ENCODE measurements around the gene GABBR2. TPM values are rescaled to one million over a fixed set of nuclear protein-coding genes. Genes with fewer than 3 reads are reported as not detected.

The GABBR2 gene
- total RNA-seq, 1 experiment from 2014 or later, result 0.76 TPM

GRCh38 chr9:98517761-98518160, 191.0 kb downstream of the GABBR2 start:
- no peaks in the 10 kb centered on the region for H3K9me2 ChIP-seq (ENCODE audit: insufficient read depth)
- no peak overlapping the region for H3K4me3 ChIP-seq
- no peaks in the 10 kb centered on the region for H3F3A ChIP-seq (ENCODE audit: insufficient read depth, low read depth)
- no peak overlapping the region for H3K4me2 ChIP-seq
- CTCF ChIA-PET, result no interaction called here
- H3K79me2 ChIP-seq (ENCODE audit: low read depth), result no peaks in the 10 kb centered on the region
- POLR2A ChIA-PET (ENCODE audit: unreplicated experiment), result interaction anchor here (0.7 kb wide), 1 partner anchor 118 kb away, joined by 4 read pairs; no protein-coding TSS in a partner anchor
- no peaks in the 10 kb centered on the region for H3K36me3 ChIP-seq (ENCODE audit: low read depth)
- H3K27ac ChIP-seq, result no peak overlapping the region
- no peaks in the 10 kb centered on the region for H3K9me3 ChIP-seq (ENCODE audit: insufficient read depth, low read depth)
- intact Hi-C loops (cut with micrococcal nuclease; ENCODE audit: unreplicated experiment), result no loop called here
- no peaks in the 10 kb centered on the region for H3K4me1 ChIP-seq (replicated peaks; ENCODE audit: insufficient read depth)
- DNase-seq, result no peak
- no peaks in the 10 kb centered on the region for H4K20me1 ChIP-seq (ENCODE audit: insufficient read depth)
- H3K27me3 ChIP-seq (ENCODE audit: insufficient read depth, low read depth), result no peaks in the 10 kb centered on the region
- TF ChIP-seq, protein P1, sequence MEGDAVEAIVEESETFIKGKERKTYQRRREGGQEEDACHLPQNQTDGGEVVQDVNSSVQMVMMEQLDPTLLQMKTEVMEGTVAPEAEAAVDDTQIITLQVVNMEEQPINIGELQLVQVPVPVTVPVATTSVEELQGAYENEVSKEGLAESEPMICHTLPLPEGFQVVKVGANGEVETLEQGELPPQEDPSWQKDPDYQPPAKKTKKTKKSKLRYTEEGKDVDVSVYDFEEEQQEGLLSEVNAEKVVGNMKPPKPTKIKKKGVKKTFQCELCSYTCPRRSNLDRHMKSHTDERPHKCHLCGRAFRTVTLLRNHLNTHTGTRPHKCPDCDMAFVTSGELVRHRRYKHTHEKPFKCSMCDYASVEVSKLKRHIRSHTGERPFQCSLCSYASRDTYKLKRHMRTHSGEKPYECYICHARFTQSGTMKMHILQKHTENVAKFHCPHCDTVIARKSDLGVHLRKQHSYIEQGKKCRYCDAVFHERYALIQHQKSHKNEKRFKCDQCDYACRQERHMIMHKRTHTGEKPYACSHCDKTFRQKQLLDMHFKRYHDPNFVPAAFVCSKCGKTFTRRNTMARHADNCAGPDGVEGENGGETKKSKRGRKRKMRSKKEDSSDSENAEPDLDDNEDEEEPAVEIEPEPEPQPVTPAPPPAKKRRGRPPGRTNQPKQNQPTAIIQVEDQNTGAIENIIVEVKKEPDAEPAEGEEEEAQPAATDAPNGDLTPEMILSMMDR (conservative IDR thresholded peaks at IDR 0.05), result no peak
- no peak for TF ChIP-seq EZH2 (IDR thresholded peaks at IDR 0.05; ENCODE audit: low read depth)
- no TSS peak for BruUV-seq (replicated peaks)
- no peak overlapping the region for H2AFZ ChIP-seq

GRCh38 chr9:98516897-98517503, 191.7 kb downstream of the GABBR2 start:
- intact Hi-C loops (cut with micrococcal nuclease; ENCODE audit: unreplicated experiment), result no loop called here
- no peak overlapping the region for H2AFZ ChIP-seq
- H3K9me2 ChIP-seq (ENCODE audit: insufficient read depth), result no peaks in the 10 kb centered on the region
- no peak overlapping the region for H3K27ac ChIP-seq
- H3K4me3 ChIP-seq, result no peak overlapping the region
- BruUV-seq (replicated peaks), result no TSS peak
- no peak for TF ChIP-seq EZH2 (IDR thresholded peaks at IDR 0.05; ENCODE audit: low read depth)
- TF ChIP-seq, protein P1 (conservative IDR thresholded peaks at IDR 0.05), result no peak
- ChIA-PET CTCF (no interaction called here), POLR2A (ENCODE audit: unreplicated experiment) (interaction anchor here (0.7 kb wide), 1 partner anchor 118 kb away, joined by 4 read pairs; no protein-coding TSS in a partner anchor)
- H3K36me3 ChIP-seq (ENCODE audit: low read depth), result no peaks in the 10 kb centered on the region
- no peak overlapping the region for H3K4me2 ChIP-seq
- no peak for DNase-seq
- no peaks in the 10 kb centered on the region for H3K9me3 ChIP-seq (ENCODE audit: insufficient read depth, low read depth)
- no peaks in the 10 kb centered on the region for H4K20me1 ChIP-seq (ENCODE audit: insufficient read depth)
- no peaks in the 10 kb centered on the region for H3K4me1 ChIP-seq (replicated peaks; ENCODE audit: insufficient read depth)
- H3K27me3 ChIP-seq (ENCODE audit: insufficient read depth, low read depth), result no peaks in the 10 kb centered on the region
- H3F3A ChIP-seq (ENCODE audit: insufficient read depth, low read depth), result no peaks in the 10 kb centered on the region
- no peaks in the 10 kb centered on the region for H3K79me2 ChIP-seq (ENCODE audit: low read depth)

GRCh38 chr9:98516205-98516896, 192.4 kb downstream of the GABBR2 start:
- no peak overlapping the region for H3K27ac ChIP-seq
- H3K9me3 ChIP-seq (ENCODE audit: insufficient read depth, low read depth), result no peaks in the 10 kb centered on the region
- POLR2A ChIA-PET (ENCODE audit: unreplicated experiment), result no interaction called here
- TF ChIP-seq EZH2 (IDR thresholded peaks at IDR 0.05; ENCODE audit: low read depth), result no peak
- TF ChIP-seq, protein P1 (conservative IDR thresholded peaks at IDR 0.05), result no peak
- intact Hi-C loops (cut with micrococcal nuclease; ENCODE audit: unreplicated experiment), result no loop called here
- no peaks in the 10 kb centered on the region for H3K9me2 ChIP-seq (ENCODE audit: insufficient read depth)
- H3K79me2 ChIP-seq (ENCODE audit: low read depth), result no peaks in the 10 kb centered on the region
- no peak overlapping the region for H2AFZ ChIP-seq
- no peak overlapping the region for H3K4me2 ChIP-seq
- no peaks in the 10 kb centered on the region for H3K27me3 ChIP-seq (ENCODE audit: insufficient read depth, low read depth)
- DNase-seq, result no peak
- CTCF ChIA-PET, result no interaction called here
- H3K36me3 ChIP-seq (ENCODE audit: low read depth), result no peaks in the 10 kb centered on the region
- BruUV-seq (replicated peaks), result no TSS peak
- no peaks in the 10 kb centered on the region for H3F3A ChIP-seq (ENCODE audit: insufficient read depth, low read depth)
- no peaks in the 10 kb centered on the region for H4K20me1 ChIP-seq (ENCODE audit: insufficient read depth)
- H3K4me1 ChIP-seq (replicated peaks; ENCODE audit: insufficient read depth), result no peaks in the 10 kb centered on the region
- no peak overlapping the region for H3K4me3 ChIP-seq
